Uterus (tissue), 2 donors: Measurements from ENCODE around the gene NCEH1.

Experiments used
- POLR2A ChIP-seq, 2 donors: fragments of 450-650 bp; IDR thresholded peaks; one replicate each; pipeline ENCODE4 v1.6.1; 2016; ENCODE audit warnings: antibody characterized with exemption in 2 of 2, mild to moderate bottlenecking in 1 of 2, moderate library complexity in 1 of 2
- TF ChIP-seq, protein P1 (sequence below), 4 experiments: fragments of 200-600 bp in 2 of 4; fragments of 450-650 bp in 2 of 4; sonication (generic) in 2 of 4; IDR thresholded peaks; one replicate each; pipeline ENCODE4 v1.5.1; 2016 to 2019; ENCODE audit warnings: antibody characterized with exemption in 4 of 4, mild to moderate bottlenecking in 2 of 4, moderate library complexity in 1 of 4

- TF ChIP-seq, protein P1, sequence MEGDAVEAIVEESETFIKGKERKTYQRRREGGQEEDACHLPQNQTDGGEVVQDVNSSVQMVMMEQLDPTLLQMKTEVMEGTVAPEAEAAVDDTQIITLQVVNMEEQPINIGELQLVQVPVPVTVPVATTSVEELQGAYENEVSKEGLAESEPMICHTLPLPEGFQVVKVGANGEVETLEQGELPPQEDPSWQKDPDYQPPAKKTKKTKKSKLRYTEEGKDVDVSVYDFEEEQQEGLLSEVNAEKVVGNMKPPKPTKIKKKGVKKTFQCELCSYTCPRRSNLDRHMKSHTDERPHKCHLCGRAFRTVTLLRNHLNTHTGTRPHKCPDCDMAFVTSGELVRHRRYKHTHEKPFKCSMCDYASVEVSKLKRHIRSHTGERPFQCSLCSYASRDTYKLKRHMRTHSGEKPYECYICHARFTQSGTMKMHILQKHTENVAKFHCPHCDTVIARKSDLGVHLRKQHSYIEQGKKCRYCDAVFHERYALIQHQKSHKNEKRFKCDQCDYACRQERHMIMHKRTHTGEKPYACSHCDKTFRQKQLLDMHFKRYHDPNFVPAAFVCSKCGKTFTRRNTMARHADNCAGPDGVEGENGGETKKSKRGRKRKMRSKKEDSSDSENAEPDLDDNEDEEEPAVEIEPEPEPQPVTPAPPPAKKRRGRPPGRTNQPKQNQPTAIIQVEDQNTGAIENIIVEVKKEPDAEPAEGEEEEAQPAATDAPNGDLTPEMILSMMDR (IDR thresholded peaks at IDR 0.05): no peak
- TF ChIP-seq POLR2A (IDR thresholded peaks at IDR 0.05): no peak
Measured at GRCh38 chr3:172613845-172614244, 97.0 kb downstream of the NCEH1 start.
